CD4-positive, alpha-beta T cell treated with Interleukin-15 for 4 hours (primary cell): ENCODE results near the gene CXCL3.

Experiments used
- DNase-seq: peaks from one replicate; pipeline ENCODE4 v3.0.0-alpha.2; 2020; ENCODE audit warnings: low spot score

The CXCL3 gene

GRCh38 chr4:74013264-74013663, 25.2 kb downstream of the CXCL3 start:
- no peak for DNase-seq

GRCh38 chr4:74012130-74012529, 26.4 kb downstream of the CXCL3 start:
- no peak for DNase-seq

- no peak for DNase-seq
Measured at GRCh38 chr4:74009307-74009706, 29.2 kb downstream of the CXCL3 start.

GRCh38 chr4:74006009-74006476, 32.4 kb downstream of the CXCL3 start:
- DNase-seq, result no peak

- DNase-seq, result no peak
Measured at GRCh38 chr4:74005528-74005927, 33.0 kb downstream of the CXCL3 start.

GRCh38 chr4:74004668-74005067, 33.8 kb downstream of the CXCL3 start:
- no peak for DNase-seq

GRCh38 chr4:74000301-74000700, 38.2 kb downstream of the CXCL3 start:
- no peak for DNase-seq

GRCh38 chr4:73998040-73999011, 40.2 kb downstream of the CXCL3 start, which contains the start of gene CXCL5:
TSS of gene CXCL5 (minus strand) at chr4:73998677. CDS start at chr4:73998581, 96 bp downstream.
- no peak for DNase-seq

- DNase-seq, result no peak
Measured at GRCh38 chr4:73992050-73992449, 46.4 kb downstream of the CXCL3 start.

- DNase-seq, result no peak
Measured at GRCh38 chr4:73991742-73992000, 46.8 kb downstream of the CXCL3 start.

GRCh38 chr4:73990988-73991741, 47.3 kb downstream of the CXCL3 start:
- no peak for DNase-seq

- no peak for DNase-seq
Measured at GRCh38 chr4:73989928-73990327, 48.6 kb downstream of the CXCL3 start.

- DNase-seq, result no peak
Measured at GRCh38 chr4:73989031-73989430, 49.5 kb downstream of the CXCL3 start.

- DNase-seq, result no peak
Measured at GRCh38 chr4:73988061-73988460, 50.4 kb downstream of the CXCL3 start, which contains the start of gene PPBP. TSS of gene PPBP (minus strand) at chr4:73988190. CDS start at chr4:73988103, 87 bp downstream.
